ENCODE results near the gene TAAR1.

DNA sequence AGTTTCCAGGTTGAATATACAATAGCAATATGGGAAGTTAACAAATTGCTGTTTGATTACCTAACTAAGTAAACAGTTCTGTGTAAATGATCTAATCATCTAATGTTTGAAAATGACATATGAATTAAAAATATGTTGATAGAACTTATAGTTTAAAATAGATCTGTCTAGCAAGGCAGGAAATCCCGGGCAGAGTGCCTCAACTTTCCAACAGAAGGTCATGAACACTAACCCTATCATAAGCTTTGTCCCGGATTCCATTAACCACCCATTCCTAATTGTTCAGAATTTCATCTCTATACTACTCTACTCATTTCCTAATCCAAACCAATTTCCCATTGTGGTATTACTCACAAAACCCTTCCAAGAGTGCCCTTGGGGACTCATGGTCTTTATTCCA, 10.2 kb downstream of the TAAR1 start:
- TF ChIP-seq, protein P1, sequence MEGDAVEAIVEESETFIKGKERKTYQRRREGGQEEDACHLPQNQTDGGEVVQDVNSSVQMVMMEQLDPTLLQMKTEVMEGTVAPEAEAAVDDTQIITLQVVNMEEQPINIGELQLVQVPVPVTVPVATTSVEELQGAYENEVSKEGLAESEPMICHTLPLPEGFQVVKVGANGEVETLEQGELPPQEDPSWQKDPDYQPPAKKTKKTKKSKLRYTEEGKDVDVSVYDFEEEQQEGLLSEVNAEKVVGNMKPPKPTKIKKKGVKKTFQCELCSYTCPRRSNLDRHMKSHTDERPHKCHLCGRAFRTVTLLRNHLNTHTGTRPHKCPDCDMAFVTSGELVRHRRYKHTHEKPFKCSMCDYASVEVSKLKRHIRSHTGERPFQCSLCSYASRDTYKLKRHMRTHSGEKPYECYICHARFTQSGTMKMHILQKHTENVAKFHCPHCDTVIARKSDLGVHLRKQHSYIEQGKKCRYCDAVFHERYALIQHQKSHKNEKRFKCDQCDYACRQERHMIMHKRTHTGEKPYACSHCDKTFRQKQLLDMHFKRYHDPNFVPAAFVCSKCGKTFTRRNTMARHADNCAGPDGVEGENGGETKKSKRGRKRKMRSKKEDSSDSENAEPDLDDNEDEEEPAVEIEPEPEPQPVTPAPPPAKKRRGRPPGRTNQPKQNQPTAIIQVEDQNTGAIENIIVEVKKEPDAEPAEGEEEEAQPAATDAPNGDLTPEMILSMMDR (IDR thresholded peaks at IDR 0.05) = no peak
- no peak for TF ChIP-seq POLR2A (IDR thresholded peaks at IDR 0.05)

All from stomach (tissue), 4 donors.